GM18907 (cell line): ENCODE data around the gene MAST4.
"Not testable (repeated sequence)": the region's sequence is repeated elsewhere in the genome, so short reads cannot be mapped to it uniquely, and the experiment has no call there.

Experiments
- ATAC-seq: cut with Tn5 transposase; IDR thresholded peaks from one replicate; pipeline ENCODE4 v1.9.1; 2021; ENCODE audit warnings: mild to moderate bottlenecking, moderate library complexity; ENCODE audit not compliant: unreplicated experiment

MAST4 gene

DNA sequence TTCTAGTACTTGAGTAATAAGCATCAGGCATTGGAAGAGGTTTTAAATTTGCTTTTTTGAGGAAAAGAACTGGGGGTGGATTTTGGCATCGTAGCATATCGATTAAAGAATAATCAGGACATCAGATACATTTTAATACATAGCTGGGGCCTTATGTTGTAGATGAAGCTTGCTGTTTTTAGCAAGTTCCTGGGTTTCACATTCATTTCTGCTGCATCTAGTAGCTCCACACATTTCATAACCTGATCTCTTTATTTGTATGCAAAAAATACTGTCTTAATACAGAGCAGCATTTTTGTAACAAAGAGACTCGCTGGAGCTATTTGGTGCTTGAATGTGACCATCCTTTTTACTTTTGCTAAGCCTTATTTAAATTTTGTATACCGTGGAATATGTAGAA lies 571.9 kb downstream of the MAST4 start:
- ATAC-seq = no peak

DNA sequence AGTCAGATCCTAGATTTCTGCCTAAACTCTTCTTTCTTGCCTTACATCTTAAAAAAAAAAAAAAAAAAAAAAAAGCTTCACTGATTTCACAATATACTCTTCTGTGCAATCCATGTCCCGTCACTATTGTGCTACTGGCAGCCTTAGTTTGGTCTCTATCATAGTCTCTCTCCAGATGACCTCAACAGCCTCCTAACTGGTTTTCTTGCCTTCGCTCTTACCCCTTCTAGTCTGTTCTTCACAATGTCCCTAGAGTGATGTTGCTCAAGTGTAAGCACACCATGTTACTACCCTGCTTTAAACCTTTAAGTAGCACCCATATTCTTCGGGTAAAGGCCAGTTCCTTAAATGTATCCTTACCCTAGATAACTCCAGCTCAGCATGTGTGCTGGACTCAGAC lies 574.6 kb downstream of the MAST4 start:
- ATAC-seq = no peak

DNA sequence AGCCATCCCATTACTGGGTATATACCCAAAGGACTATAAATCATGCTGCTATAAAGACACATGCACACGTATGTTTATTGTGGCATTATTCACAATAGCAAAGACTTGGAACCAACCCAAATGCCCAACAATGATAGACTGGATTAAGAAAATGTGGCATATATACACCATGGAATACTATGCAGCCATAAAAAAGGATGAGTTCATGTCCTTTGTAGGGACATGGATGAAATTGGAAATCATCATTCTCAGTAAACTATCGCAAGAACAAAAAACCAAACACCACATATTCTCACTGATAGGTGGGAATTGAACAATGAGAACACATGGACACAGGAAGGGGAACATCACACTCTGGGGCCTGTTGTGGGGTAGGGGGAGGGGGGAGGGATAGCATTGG lies 577.2 kb downstream of the MAST4 start:
- ATAC-seq = not testable (repeated sequence)

DNA sequence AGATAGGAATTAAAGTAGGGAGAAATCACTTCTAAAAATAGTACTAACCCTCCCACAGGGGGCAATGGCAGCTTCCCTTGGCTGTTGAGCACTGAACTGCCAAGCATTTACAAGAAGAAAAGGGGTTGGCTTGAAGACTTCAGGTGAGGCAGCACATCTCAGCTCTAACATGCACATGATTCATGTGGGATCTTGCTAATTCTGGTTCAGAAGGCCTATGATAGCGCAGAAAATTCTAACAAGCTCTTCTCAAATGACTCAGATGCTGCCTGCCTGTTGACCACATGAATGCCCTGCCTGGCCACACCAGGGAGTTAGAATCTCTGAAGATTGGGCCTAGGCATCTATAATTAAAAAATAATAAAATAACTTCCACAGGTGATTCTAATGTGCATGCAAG lies 577.8 kb downstream of the MAST4 start:
- no peak for ATAC-seq

DNA sequence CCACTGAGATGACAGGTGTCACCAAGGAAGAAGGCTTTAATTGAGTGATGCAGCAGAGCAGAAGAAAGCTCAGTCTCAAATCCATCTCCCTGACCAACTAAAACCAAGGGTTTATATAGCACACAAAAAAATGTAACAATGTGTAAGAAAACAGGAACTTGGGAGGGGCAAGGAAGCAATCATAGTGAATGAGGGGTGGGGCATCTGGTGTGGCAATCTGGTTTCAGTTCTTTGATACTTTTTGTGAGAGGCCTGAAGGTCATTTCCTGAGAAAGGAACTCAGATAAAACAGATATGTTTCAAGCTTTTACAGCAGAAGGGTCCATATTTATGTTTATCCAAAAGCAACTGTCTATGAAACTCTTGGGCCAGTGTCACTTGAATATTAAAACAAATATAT lies 580.7 kb downstream of the MAST4 start:
- no peak for ATAC-seq

DNA sequence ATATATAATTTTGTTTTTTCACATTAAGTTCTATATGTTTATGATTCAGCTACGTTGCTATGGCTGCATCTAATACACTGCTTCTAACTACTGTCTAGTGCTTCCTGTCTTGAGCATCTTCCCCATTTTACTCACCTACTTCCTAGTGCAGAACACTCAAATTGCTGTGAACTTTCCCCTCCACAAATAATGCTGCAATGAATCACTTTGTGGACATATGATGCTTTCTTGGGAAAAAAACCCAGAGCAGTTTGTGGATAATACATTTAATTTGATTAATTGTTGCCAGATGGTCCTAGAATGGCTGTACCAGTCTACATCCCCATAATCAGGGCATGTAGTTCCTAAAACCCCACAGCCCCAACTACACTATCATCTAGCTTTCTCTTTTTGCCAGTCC lies 581.9 kb downstream of the MAST4 start:
- ATAC-seq = no peak

DNA sequence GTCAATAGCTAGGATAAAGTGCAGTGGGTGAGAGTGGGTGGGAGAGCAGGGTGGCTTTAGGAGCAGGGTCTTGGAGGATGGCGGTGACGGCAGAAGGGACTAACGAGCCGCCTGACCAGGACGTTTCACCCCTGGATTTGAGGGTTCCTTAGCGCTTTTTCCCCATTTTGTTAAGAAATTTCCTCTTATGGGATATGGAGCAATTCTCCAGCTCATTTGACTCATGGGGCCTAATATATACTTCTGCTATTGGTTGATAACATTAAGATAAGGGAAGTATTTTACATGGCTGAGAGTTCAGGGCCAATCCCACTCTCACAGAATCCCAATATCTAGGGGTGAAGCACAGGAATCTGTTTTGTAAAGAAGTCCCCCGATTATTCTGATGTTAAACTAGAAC lies 582.8 kb downstream of the MAST4 start:
- no peak for ATAC-seq

DNA sequence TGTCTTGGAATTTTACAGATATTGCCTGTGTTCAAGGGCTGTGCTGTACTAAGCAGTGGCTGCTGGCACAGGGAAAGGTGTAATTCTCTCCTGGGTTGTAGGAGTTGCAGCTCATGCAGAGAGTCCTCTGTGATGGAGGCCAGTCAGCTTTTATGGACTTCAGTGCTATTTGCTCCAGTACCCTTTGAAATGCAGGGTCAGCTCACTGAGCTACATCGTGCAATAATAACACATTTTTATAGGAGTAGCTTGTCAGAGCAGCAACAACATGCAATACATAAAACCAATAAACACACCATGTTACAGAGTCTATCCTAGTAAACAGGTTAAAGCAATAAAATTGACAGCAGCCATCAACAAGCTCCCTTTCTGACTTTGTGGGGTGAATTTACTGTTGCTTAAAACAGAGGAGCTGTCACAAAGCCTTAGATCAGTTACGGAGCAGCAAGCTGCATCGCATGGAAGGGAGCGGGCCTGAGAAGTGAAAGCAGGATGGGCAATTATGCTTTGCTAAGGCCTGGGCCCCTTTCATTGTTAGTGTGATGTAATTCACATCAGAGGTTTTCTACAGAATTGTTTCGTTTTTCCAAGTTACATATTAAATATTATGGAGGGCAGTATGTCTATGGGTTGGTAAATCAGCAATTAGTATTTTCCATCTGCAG lies 583.6 kb downstream of the MAST4 start:
- ATAC-seq = no peak

DNA sequence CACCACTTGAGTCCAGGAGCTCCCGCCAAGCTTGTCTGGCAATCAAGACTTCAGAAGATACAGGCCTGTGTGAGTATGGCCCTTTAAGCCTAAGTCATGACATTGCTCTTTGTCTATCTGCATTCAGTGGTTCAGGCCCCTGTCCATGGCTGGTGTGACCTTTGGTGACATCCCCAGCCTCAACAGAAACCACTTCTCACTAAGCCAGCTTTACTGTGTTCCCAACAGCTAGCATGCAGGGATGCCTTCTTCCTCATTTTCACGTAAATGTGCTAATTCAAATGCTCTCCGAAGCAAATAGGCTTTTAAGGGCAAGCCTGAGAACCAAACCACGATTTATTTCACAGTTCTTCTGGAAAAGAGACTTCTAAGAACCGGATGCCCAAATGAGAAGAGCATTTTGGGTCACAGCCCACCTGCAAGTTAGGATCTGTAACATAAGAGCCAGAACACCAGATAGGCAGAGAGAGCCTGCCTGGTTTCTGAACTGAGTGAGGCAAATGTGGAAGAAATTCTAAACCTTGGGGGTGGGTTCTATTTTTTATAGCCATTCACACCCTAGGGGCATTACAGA lies 585.5 kb downstream of the MAST4 start:
- ATAC-seq = no peak

DNA sequence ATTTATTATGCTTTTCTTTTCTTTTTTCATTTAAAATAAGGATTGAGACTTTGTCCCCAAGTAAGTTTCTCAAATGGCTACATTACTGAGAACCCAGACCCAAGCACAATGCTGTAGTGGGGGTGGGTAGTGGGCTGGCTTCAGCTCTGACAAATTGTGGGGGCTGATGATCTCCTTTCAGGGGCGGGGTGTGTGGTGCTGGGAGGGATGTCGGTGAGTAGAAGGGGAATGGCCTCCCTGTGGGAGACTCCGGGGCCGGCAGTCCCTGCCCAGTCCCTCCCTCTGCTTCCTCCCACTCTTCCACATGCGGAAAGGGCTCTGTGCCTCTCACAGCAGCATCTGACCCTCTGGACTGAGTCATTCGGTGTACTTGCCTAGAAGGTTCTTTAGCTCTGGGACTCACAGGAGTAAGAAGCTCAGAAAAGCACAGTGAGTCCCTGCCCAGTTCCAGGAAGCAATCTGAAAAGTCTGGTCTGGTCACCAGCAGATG lies 586.2 kb downstream of the MAST4 start:
- no peak for ATAC-seq

DNA sequence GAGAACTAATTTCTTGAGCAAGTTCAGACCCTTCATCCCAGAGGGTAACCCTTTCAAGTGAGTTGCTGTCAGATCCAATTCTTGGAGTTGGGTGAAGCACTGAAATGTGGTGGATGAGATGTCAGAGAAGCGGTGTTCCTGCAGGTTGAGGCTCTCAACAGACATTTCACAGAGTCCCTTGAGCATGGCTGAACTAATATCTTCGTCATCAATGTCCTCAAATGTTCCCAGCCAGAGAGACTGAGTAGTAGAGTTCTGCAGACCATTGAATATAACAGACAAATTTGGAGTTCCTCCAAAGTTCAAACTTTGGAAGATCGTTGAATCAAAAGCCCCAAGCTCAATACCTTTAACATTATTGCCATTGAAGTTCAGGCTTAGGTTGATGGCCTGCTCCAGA lies 587.7 kb downstream of the MAST4 start:
- ATAC-seq = no peak

DNA sequence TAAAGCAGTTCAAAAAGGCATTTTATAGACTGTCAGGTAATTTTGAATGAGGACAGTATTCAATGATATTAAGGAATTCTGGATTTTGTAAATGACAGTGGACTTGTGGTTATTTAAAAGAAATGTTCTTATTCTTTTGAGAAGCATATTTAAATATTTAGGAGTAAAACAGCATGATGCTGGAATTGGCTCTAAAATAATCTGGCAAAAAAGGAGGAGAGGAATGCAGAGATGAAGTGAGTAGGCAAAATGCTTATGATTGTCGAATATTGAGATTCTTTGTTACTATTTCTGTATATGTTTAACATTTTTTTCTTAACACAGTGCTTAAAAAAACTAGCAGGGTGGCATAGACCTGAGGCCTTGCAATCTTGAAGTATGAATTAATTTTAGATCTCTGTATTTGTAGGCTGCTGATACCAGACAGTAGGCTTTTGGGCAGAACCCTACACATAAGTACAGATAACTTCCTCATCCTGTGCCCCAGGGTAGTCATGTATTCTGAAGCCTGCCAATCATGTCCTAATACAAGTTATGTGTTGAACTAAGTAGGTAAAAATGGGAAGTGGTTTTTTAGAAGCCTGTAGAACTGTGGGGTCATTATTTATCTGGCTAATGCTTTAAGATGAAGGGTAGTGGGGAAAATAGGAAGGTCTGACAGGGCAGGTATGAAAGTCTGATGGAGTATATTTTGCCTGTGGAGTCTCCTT lies 591.0 kb downstream of the MAST4 start:
- peak; percentile 87 for ATAC-seq

DNA sequence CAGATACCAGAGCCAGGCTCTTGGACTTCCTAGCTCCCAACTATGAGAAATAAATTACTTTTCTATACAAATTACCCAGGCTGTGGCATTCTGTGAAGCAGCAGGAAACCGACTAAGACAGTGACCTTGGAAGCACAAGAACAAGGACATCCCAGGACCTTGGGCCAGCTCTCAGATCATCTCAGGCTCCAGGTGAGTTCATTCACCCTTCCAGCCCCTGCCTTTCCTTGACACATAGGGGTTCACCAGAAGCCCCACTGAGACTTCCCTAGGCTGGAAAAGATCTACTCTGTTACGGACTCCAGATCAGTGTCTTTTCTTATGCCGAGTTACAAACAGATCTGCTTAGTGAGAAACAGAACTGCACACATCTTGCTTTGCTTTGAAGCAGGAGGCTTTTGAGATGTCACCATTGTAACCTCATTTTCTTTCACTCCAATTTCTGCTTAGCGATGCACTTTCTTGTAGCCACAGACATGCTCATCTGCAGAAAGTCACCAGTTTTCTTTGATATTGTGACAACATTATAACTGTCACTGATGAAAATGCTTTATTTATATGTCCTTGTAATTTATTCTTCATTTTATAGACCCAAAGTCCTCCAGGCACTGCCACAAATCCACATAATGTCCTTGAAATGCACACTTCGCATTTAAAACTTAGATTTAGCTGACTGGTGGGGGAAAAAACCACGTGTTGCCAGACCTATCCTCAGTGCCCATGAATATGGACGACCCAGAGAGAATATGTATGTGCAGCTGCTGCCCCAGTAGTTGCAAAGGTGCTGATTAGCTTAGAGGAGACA lies 592.3 kb downstream of the MAST4 start:
- ATAC-seq = no peak

DNA sequence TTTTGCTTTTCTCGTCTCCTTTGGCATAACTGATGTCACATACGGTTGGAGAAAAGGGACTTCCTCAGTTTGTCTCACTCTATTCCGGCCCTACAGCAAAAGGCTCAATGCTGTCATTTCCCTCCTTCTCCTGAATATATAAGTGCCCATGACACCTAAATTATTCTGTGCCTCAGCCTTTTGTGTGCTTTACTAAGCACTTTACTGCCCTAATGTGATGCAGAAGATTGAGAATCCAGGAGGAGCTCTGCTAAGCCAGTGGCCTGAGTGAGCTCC lies 592.8 kb downstream of the MAST4 start:
- ATAC-seq = no peak

DNA sequence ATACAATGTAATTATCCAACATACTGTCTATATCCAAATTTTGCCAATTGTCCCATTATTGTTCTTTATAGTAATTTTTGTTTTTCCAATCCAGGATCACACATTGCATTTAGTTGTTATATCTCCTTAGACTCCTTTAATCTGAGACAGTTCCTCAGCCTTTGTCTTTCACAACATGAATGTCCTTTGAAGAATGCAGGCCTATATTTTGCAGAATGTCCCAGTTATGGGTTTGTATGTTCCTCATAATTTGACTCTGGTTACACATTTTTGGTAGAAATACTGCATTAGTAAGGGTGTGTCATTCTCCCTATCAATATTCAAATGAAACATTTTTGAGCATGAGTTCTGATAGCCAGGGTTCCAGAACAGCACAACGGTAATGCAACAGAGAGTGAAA lies 593.7 kb downstream of the MAST4 start:
- ATAC-seq = no peak

DNA sequence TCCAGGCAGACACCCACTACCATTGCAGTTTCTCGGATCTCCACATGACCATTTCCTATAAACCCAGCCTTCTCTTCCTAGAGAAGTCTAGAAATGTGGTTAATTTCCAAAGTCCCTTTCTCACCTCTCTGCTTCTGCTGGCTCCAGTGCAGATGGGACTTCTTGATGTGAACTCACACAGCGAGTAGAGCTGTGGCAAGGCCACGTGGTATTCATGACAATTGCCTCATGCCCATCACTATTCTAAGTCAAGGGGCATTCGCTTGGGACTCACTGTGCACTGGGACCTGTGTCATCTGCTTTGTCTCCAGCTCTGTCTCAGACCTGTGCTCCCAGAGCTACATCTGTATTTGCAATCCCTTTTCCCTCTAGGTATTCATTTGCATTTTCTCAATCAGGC lies 594.2 kb downstream of the MAST4 start:
- ATAC-seq = no peak

DNA sequence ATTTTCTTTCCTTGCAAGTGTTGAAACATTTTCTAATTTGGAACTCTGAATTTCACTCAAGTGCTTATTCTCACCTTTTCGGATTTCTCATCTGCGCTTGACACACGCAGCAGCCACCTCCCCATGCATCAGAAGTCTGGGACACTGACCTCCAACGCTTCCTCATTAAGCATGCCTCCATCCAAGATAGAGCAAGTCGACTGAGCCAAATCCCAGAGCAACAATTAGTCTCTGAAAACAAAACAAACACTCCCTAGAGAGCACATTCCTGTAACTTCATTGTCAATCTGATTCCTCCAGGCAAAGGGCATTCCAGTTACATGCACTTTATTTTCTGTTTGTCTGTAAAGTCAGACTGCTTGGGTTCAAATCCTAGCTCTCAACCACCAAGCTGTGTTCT lies 594.7 kb downstream of the MAST4 start:
- no peak for ATAC-seq

DNA sequence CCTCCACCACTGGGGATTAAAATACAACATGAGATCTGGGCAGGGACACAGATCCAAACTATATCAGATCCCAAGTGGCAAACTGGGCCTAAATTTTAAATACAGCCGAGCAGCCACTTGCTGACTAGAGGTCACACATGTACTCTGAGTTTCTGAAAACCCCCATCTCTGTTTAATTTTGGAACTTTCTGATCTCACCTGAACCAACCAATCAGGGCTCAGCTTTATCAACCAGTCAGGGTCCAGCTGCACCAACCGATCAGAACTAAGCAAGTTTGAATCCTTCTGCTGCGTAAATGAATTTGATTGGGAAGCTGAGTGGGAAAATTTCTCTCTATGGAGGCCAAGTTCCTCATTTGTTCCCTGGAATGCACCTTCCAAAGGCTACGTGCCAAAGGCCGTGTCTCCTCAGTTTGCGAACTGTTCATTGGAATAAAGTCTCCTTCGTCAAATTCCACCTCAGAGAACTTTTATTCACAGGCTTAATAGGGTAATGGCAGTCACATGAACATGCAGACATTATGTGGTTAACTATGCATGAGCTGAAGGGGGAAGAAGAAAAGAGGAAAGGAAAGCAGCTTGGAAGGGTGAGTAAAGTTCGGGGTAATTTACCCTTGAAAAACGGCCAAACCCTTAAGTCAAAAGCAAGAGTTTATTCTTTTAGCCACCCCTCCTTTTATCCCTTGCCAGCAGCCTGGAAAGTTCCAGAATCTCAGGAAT lies 596.7 kb downstream of the MAST4 start:
- peak; percentile 33 for ATAC-seq

DNA sequence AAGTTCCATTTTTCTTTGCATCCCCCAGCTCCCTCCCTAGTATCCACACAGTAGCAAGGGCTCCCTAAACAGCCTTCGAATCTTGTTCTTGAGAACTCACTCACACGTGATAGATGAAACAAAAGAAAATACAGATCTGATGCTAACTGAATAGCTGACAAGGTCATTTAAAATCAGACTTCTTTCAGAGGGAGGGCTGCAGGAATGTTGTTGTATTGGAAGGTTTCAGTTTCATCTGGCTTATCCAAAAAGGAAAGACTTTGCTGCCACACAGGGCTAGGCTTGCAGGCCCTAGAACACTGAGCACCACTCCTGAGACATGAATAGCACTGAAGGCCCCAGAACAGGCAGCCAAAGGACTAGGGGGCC lies 597.2 kb downstream of the MAST4 start:
- no peak for ATAC-seq

DNA sequence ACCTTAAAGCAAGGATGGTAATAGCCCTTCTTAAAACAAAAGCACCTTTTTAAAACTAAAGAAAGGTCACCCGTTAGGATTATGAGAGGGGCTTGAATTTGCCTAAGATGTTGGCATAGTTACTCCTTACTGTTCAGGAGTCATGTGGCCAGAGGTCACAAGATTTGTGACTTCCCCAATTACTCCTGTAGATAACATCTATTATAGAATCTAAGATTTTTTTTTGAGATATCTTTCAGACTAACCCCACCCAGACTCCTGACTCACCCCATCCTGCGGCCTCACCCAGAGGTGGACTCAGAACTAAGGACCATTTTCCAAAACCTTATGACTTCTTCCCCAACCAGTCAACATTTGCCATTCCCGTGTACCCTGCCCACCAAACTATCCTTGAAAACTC lies 598.0 kb downstream of the MAST4 start:
- no peak for ATAC-seq
